ENCODE measurements around the gene CELF4.

- TF ChIP-seq POLR2A (IDR thresholded peaks at IDR 0.05), result no peak
- TF ChIP-seq CTCF (IDR thresholded peaks at IDR 0.05), result no peak
- no peak for TF ChIP-seq EP300 (IDR thresholded peaks at IDR 0.05)
Observed at GRCh38 chr18:37538526-37539205, 26.9 kb downstream of the CELF4 start.

All from upper lobe of left lung (tissue), 4 donors.